GM10248 (cell line): ENCODE data around the gene DNAH6.

Experiments
- CTCF ChIA-PET: fragments of 300-600 bp; sonication (Branson Sonifier 250); formaldehyde crosslinking; extraction: SDS; loops from one replicate; lab custom pipeline; 2021; ENCODE audit warnings: antibody characterized with exemption; lab: Yijun Ruan, JAX
- POLR2A ChIA-PET: fragments of 350-650 bp; sonication (Branson Sonifier 250); formaldehyde crosslinking; extraction: SDS; loops from one replicate; lab custom pipeline; 2020; ENCODE audit warnings: antibody characterized with exemption; lab: Yijun Ruan, JAX
- DNase-seq: peaks from one replicate; pipeline ENCODE4 v3.0.0; 2012; ENCODE audit errors: extremely low spot score
- CTCF ChIP-seq: IDR thresholded peaks from 2 replicates; pipeline ENCODE4 v1.5.1; 2012; ENCODE audit warnings: mild to moderate bottlenecking, low read depth; ENCODE audit errors: extremely low read depth, missing control alignments, control extremely low read depth

DNAH6 gene

GRCh38 chr2:84838434-84839145, 322.3 kb downstream of the DNAH6 start:
- ChIA-PET POLR2A (no interaction called here), CTCF (interaction anchor here (1.1 to 3.0 kb wide), 5 partner anchors 7 to 87 kb away, joined by 3 to 8 read pairs (median 5); no protein-coding TSS in a partner anchor)
- no peak for TF ChIP-seq CTCF
- no peak for DNase-seq

- no peak for TF ChIP-seq CTCF
- ChIA-PET CTCF (no interaction called here), POLR2A (interaction anchor here (1.2 kb wide), 1 partner anchor 14 kb away, joined by 3 read pairs; no protein-coding TSS in a partner anchor)
- no peak for DNase-seq
Measured at GRCh38 chr2:84839851-84840250, 323.6 kb downstream of the DNAH6 start.

- no peak for DNase-seq
- POLR2A ChIA-PET: interaction anchor here (1.2 kb wide), 1 partner anchor 15 kb away, joined by 3 read pairs; no protein-coding TSS in a partner anchor
- CTCF ChIA-PET: no interaction called here
Measured at GRCh38 chr2:84840306-84840705, 324.0 kb downstream of the DNAH6 start.

GRCh38 chr2:84841577-84841976, 325.3 kb downstream of the DNAH6 start:
- CTCF ChIA-PET: interaction anchor here (1.3 to 1.6 kb wide), 2 partner anchors 8 to 21 kb away, joined by 3 to 5 read pairs; no protein-coding TSS in a partner anchor
- POLR2A ChIA-PET: no interaction called here
- no peak for DNase-seq

More at GRCh38 chr2:84840306-84840705, 324.0 kb downstream of the DNAH6 start:
- TF ChIP-seq CTCF: no peak

GRCh38 chr2:84844141-84844540, 327.8 kb downstream of the DNAH6 start:
- DNase-seq: no peak
- no peak for TF ChIP-seq CTCF
- ChIA-PET POLR2A (no interaction called here), CTCF (no interaction called here)

More at GRCh38 chr2:84841577-84841976, 325.3 kb downstream of the DNAH6 start:
- no peak for TF ChIP-seq CTCF

GRCh38 chr2:84846041-84846663, 329.9 kb downstream of the DNAH6 start:
- CTCF ChIA-PET: interaction anchor here (1.0 to 1.8 kb wide), 3 partner anchors 8 to 80 kb away, joined by 3 to 5 read pairs (median 4); no protein-coding TSS in a partner anchor
- no peak for DNase-seq
- TF ChIP-seq CTCF: no peak
- POLR2A ChIA-PET: no interaction called here
